Mesendoderm (in vitro differentiated cells): Measurements from ENCODE around the gene POLG.

Experiments used
- DNase-seq: peaks from one replicate; pipeline ENCODE4 v3.0.0; 2013
- H2AK5ac ChIP-seq: 2 replicates; pipeline ENCODE4 v1.6.1; 2013; ENCODE audit warnings: low read length, inconsistent platforms
- H2BK120ac ChIP-seq: 2 replicates; pipeline ENCODE4 v1.6.1; 2013; ENCODE audit warnings: low read depth, mild to moderate bottlenecking, low read length, moderate library complexity, mixed read lengths
- H2BK15ac ChIP-seq: replicated peaks from 2 replicates; pipeline ENCODE4 v1.6.1; 2013; ENCODE audit warnings: low read depth, mild to moderate bottlenecking, moderate library complexity
- H2BK5ac ChIP-seq: 2 replicates; pipeline ENCODE4 v1.6.1; 2013; ENCODE audit warnings: low read length, inconsistent platforms
- H3K18ac ChIP-seq: 2 replicates; pipeline ENCODE4 v1.6.1; 2013; ENCODE audit warnings: mild to moderate bottlenecking, low read length, mixed read lengths
- H3K23ac ChIP-seq: one replicate; pipeline ENCODE4 v1.6.1; 2013; ENCODE audit warnings: low read length
- H3K27ac ChIP-seq: 2 replicates; pipeline ENCODE4 v1.5.1; 2013; ENCODE audit warnings: low read depth, mild to moderate bottlenecking, inconsistent platforms, low read length, moderate library complexity
- H3K27me3 ChIP-seq: 2 replicates; pipeline ENCODE4 v1.6.1; 2013; ENCODE audit warnings: low read length, control low read depth, mild to moderate bottlenecking, inconsistent platforms; ENCODE audit not compliant: insufficient read depth, poor library complexity
- H3K36me3 ChIP-seq: 2 replicates; pipeline ENCODE4 v1.6.1; 2013; ENCODE audit warnings: low read length, inconsistent platforms; ENCODE audit not compliant: control insufficient read depth, insufficient read depth
- H3K4ac ChIP-seq: one replicate; pipeline ENCODE4 v1.6.1; 2013; ENCODE audit warnings: low read depth, mild to moderate bottlenecking, low read length, moderate library complexity
- H3K4me1 ChIP-seq: 2 replicates; pipeline ENCODE4 v1.6.1; 2013; ENCODE audit warnings: low read depth, low read length, inconsistent platforms; ENCODE audit not compliant: control insufficient read depth
- H3K4me2 ChIP-seq: 2 replicates; pipeline ENCODE4 v1.6.1; 2013; ENCODE audit warnings: low read length
- H3K4me3 ChIP-seq: 2 replicates; pipeline ENCODE4 v1.5.1; 2013; ENCODE audit warnings: mild to moderate bottlenecking, low read length
- H3K56ac ChIP-seq: one replicate; pipeline ENCODE4 v1.6.1; 2013; ENCODE audit warnings: low read length
- H3K79me1 ChIP-seq: 2 replicates; pipeline ENCODE4 v1.6.1; 2013; ENCODE audit warnings: low read length, inconsistent platforms
- H3K79me2 ChIP-seq: 2 replicates; pipeline ENCODE4 v1.6.1; 2013; ENCODE audit warnings: mild to moderate bottlenecking, low read length; ENCODE audit not compliant: control insufficient read depth, insufficient read depth
- H3K9ac ChIP-seq: 2 replicates; pipeline ENCODE4 v1.6.1; 2013; ENCODE audit warnings: low read length, inconsistent platforms
- H4K5ac ChIP-seq: one replicate; pipeline ENCODE4 v1.6.1; 2013; ENCODE audit warnings: low read length
- H4K8ac ChIP-seq: one replicate; pipeline ENCODE4 v1.6.1; 2013; ENCODE audit warnings: low read depth, mild to moderate bottlenecking, control low read depth, low read length, moderate library complexity
- WGBS: extraction: QIAGEN DNeasy Blood & Tissue Kit; methylation state at CpG from one replicate; pipeline ENCODE4 v1.1.7; 2013; ENCODE audit warnings: low lambda C conversion rate, missing lambda C conversion rate; ENCODE audit not compliant: insufficient coverage; ENCODE audit errors: extremely low coverage; 5-methylcytosine and 5-hydroxymethylcytosine counted together

The POLG gene

DNA sequence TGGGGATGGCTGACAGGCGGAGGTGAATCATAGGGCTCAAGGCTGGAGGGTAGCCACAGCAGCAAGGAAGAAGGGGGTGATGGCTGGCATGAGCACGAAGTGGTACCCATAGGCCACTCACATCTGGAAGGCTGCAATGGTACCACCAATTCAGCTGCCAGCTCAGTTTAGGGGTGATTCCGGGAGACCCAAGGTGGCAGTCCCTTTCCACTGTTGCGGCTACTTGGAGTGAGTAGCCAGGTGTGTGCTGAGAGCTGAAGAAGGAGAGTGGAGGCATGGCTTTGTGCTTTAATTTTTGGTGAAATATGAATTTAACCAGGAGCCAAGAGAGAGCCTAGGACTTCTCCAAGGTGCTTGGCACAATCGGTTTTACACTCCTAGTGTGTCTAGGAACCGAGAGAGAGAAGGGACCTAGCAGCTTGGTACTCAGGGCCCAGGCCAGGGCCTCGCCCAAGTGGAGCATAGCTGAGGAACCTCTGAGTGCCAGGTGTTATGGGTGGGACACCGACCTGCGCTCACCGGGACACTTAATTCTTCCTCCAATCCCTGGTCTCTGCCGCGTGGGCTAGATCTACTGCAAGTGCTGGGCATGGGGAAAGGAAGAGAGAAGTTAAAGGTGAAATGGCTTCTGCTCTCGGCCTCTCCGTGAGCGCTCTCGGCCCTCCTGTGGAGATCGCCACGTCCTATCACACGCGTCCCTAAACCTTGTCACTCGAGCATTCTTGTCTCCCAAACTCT is 32.2 kb upstream of the POLG start:
- no CpG with 5 or more reads among the region's 21 CpGs for WGBS
- Histone ChIP-seq H2BK5ac (no peak overlapping the region), H2BK120ac (no peak overlapping the region), H3K23ac (no peak overlapping the region), H3K9ac (no peak overlapping the region), H3K4ac (no peak overlapping the region), H3K36me3 (no peaks in the 10 kb centered on the region), H3K18ac (no peak overlapping the region), H3K4me3 (no peak overlapping the region), H2BK15ac (no peak overlapping the region), H4K5ac (no peak overlapping the region), H3K4me2 (no peak overlapping the region), H3K56ac (no peak overlapping the region), H3K27me3 (peaks cover 97% of the 10 kb centered on the region), H3K79me2 (no peaks in the 10 kb centered on the region), H3K27ac (no peak overlapping the region), H4K8ac (no peak overlapping the region), H3K79me1 (no peaks in the 10 kb centered on the region), H3K4me1 (peaks cover 2% of the 10 kb centered on the region), H2AK5ac (no peak overlapping the region)
- DNase-seq, result no peak

DNA sequence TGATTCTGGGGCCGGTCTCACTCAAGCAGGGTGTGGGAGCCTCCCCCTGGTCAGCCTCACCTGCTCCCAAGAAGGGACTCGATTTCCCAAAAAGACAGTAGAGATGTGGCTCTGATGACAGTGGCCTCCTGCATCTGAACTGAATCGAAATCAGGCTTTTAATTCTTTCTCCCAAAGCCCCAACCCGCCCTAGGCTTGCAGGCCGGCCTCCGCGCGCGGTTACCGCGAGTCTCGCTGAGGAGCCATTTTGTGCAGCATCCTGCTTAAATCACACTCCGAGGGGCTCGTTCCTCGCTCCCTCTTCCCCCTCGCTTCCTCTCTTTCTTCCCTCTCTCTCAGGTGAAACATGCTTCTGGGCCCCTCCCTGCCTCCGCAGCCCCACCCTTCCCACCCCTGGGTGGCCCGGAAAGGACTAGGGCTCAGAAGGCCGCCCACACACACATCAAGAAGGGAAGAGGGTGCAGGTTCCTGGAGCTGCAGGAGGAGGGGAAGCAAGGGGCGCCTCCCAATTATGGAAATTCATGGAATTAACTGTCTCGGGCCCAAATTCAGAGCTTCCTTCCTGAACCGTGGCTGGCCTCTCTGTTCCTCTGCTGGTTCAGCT is 30.9 kb upstream of the POLG start:
- no peak overlapping the region for H3K4me2 ChIP-seq
- no peak overlapping the region for H3K23ac ChIP-seq
- H3K27ac ChIP-seq, result no peak overlapping the region
- H3K79me1 ChIP-seq, result no peaks in the 10 kb centered on the region
- H3K18ac ChIP-seq, result no peak overlapping the region
- no peak for DNase-seq
- H3K56ac ChIP-seq, result no peak overlapping the region
- H2AK5ac ChIP-seq, result no peak overlapping the region
- H3K79me2 ChIP-seq, result no peaks in the 10 kb centered on the region
- H3K4me3 ChIP-seq, result no peak overlapping the region
- H4K5ac ChIP-seq, result no peak overlapping the region
- no peak overlapping the region for H3K9ac ChIP-seq
- peaks cover 94% of the 10 kb centered on the region for H3K27me3 ChIP-seq
- H3K36me3 ChIP-seq, result no peaks in the 10 kb centered on the region
- no peak overlapping the region for H3K4ac ChIP-seq
- no peak overlapping the region for H4K8ac ChIP-seq
- H2BK5ac ChIP-seq, result no peak overlapping the region
- no peak overlapping the region for H2BK15ac ChIP-seq
- no CpG with 5 or more reads among the region's 22 CpGs for WGBS
- peaks cover 2% of the 10 kb centered on the region for H3K4me1 ChIP-seq
- H2BK120ac ChIP-seq, result no peak overlapping the region

DNA sequence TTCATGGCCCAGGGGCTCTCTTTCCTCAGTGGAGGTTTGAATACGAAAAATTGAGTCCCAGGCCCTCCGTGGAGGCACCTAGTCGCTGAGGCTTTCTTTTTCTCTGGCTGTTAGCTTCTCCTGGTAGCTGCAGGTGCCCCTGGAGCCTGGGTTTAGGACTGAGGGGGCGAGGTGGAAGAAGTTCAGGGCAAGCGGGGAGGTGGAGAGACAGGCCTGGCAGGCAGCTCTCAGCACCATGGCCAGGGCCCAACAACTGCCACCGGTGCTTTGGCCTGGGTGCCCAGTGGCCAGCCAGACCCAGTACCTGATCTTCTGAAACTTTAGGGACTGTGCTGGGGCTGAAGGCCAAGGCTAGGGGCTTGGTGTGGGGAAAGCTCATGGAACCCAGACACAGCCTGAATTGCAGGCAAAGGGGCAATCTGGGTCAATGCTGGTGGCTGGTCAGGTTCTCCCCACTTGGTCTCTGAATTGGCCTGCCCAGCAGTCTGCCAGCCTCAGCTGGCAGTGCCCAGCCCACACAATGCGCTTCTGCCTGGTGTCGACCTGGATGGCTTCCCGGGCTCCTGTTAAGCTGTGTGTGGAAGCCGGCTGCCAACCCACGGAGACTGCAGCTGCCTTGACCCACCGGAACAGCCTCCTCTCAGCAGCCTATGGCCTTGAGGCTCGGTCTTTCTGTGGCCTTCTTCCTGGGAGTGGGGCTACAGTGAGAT is 30.3 kb upstream of the POLG start:
- H3K4me3 ChIP-seq, result no peak overlapping the region

DNA sequence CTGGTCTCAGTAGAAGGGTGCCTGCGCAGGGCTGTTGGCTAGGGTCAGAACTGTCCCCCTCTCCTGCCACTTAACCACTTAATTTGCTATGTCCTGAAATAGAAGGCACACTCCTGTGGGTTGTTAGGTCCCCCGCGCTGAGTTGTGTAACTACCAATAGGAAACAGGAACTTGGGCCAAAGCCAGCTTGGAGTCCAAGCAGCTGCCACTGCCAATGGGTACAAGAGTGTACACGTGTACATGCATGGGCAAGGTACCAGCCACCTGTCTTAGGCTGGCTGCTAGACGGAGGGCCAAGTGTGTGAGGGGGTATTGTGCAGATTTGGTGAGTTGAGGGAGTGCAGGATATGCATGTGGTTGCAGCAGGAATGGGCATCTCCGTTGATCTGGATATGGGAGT is 29.7 kb upstream of the POLG start:
- no peak overlapping the region for H3K27ac ChIP-seq
- no CpG with 5 or more reads among the region's 6 CpGs for whole genome bisulfite sequencing
- no peak overlapping the region for H3K56ac ChIP-seq
- no peak overlapping the region for H2BK5ac ChIP-seq
- no peak overlapping the region for H3K4ac ChIP-seq
- DNase-seq, result no peak
- no peak overlapping the region for H2BK15ac ChIP-seq
- no peak overlapping the region for H3K4me2 ChIP-seq
- H4K8ac ChIP-seq, result no peak overlapping the region
- no peaks in the 10 kb centered on the region for H3K36me3 ChIP-seq
- H2AK5ac ChIP-seq, result no peak overlapping the region
- no peak overlapping the region for H3K18ac ChIP-seq
- H3K79me2 ChIP-seq, result no peaks in the 10 kb centered on the region
- H3K4me1 ChIP-seq, result no peaks in the 10 kb centered on the region
- H3K9ac ChIP-seq, result no peak overlapping the region
- H4K5ac ChIP-seq, result no peak overlapping the region
- no peaks in the 10 kb centered on the region for H3K79me1 ChIP-seq
- peaks cover 94% of the 10 kb centered on the region for H3K27me3 ChIP-seq
- H3K4me3 ChIP-seq, result no peak overlapping the region
- no peak overlapping the region for H3K23ac ChIP-seq
- no peak overlapping the region for H2BK120ac ChIP-seq

More for the DNA sequence above, 30.3 kb upstream of the POLG start:
- Histone ChIP-seq H3K27ac (no peak overlapping the region), H4K8ac (no peak overlapping the region), H2BK5ac (no peak overlapping the region), H3K27me3 (peaks cover 94% of the 10 kb centered on the region), H3K23ac (no peak overlapping the region), H2BK120ac (no peak overlapping the region), H3K4me2 (no peak overlapping the region), H3K18ac (no peak overlapping the region), H3K79me1 (no peaks in the 10 kb centered on the region), H3K79me2 (no peaks in the 10 kb centered on the region), H3K9ac (no peak overlapping the region), H3K36me3 (no peaks in the 10 kb centered on the region), H3K4ac (no peak overlapping the region), H3K4me1 (no peaks in the 10 kb centered on the region), H2BK15ac (no peak overlapping the region), H4K5ac (no peak overlapping the region), H3K56ac (no peak overlapping the region), H2AK5ac (no peak overlapping the region)
- DNase-seq, result no peak
- WGBS, result no CpG with 5 or more reads among the region's 13 CpGs

- H2AK5ac ChIP-seq, result no peak overlapping the region
- H3K27ac ChIP-seq, result no peak overlapping the region
- H4K8ac ChIP-seq, result no peak overlapping the region
- H3K56ac ChIP-seq, result no peak overlapping the region
- no peak overlapping the region for H2BK15ac ChIP-seq
- no peak overlapping the region for H3K4ac ChIP-seq
- H3K79me2 ChIP-seq, result no peaks in the 10 kb centered on the region
- H3K4me1 ChIP-seq, result no peaks in the 10 kb centered on the region
- no CpG with 5 or more reads among the region's 4 CpGs for WGBS
- peaks cover 91% of the 10 kb centered on the region for H3K27me3 ChIP-seq
- no peak overlapping the region for H3K4me2 ChIP-seq
- no peak overlapping the region for H2BK5ac ChIP-seq
- no peak for DNase-seq
- H3K9ac ChIP-seq, result no peak overlapping the region
- H2BK120ac ChIP-seq, result no peak overlapping the region
- H4K5ac ChIP-seq, result no peak overlapping the region
- no peaks in the 10 kb centered on the region for H3K79me1 ChIP-seq
- H3K18ac ChIP-seq, result no peak overlapping the region
- no peaks in the 10 kb centered on the region for H3K36me3 ChIP-seq
- H3K4me3 ChIP-seq, result no peak overlapping the region
- no peak overlapping the region for H3K23ac ChIP-seq
These were observed 29.1 kb upstream of the POLG start for GRCh38 chr15:89363770-89364169.
